D341Med (cell line): ENCODE results near the gene RAD51B.

ENCODE experiments used
- DNase-seq: peaks from one replicate; pipeline ENCODE4 v3.0.0; 2012; ENCODE audit warnings: low spot score

Gene RAD51B

DNA sequence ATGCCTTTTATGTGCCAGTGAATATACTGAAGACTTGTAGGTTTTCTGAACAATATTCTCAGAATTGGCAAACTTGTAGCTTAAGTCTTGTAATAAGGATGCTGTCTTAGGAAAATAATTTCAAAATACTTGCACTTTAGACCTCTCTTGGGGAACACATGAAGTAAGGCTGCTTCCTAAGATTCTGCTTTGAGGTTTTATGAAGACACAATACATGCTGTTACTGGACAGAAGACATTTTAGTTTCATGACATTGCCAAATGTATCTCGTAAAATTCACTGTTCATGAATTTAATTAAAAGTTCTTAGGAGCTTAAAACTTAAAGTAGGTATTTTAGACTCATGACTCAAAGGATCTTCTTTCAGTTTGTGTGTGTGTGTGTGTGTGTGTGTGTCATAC is 80.7 kb downstream of the RAD51B start:
- DNase-seq = no peak

DNA sequence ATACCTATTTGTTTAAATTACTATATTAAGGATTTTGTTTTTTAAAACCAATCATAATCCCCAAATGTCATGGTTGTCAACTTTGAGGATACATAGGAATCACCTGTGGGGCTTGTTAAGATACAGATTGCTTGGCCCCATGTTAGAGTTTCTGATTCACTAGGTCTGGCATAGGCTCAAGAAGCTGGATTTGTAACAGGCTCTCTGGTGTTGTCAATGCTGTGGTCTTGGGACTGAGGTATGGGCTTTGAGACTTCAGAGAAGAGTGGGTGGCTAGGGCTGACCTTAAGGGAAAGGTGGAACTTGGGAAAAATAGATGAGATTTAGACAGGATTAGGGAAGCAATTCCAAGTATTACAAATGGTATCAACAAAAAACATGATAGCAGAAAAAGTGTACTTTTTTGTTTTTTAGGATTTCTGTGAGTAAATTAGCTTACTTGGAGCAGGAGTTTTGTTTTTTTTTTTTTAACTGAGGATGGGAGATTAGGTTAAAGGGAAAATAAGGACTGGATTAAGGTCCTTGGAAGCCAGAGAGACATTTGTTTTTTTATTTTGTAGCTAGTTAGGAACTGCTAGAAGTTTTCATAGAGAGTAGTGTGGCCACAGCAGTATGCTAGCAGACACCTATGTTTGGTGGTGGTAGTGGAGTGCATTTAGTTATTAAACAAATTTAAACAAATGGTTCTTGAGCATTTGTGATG is 88.6 kb downstream of the RAD51B start:
- no peak for DNase-seq

- no peak for DNase-seq
These were observed 92.0 kb downstream of the RAD51B start for GRCh38 chr14:67911562-67911961.

DNA sequence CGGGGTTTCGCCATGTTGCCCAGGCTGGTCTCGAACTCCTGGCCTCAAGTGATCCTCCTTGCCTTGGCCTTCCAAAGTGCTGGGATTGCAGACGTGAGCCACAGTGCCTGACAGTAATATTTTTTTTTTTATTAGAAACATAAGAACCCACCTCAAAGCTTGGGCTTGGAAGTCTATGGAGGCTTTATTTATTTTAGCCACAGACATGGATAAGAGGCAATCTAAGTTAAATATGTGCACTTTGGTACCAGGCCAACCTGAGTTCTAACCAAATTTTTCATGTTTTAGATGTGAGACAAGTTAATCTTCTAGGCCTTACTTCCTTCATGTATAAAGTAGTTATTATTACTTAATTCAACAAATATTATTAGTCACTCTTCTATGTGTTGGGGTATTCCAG is 96.9 kb downstream of the RAD51B start:
- DNase-seq = no peak

DNA sequence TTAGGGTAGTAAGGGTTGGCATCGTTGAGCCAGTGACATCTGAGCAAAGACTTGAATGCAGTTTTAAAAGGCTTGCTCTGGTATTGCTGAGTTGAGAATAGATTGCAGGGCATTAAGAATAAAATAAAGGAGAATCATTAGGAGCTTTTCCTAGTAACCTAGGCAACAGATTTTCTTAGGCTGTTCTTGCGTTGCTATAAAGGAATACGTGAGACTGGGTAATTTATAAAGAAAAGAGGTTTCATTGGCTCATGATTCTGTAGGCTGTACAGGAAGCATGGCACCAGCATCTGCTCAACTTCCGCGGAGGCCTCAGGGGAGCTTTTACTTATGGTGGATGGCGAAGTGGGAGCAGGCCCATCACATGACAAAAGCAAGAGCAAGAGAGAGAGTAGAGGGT is 97.4 kb downstream of the RAD51B start:
- DNase-seq = no peak

DNA sequence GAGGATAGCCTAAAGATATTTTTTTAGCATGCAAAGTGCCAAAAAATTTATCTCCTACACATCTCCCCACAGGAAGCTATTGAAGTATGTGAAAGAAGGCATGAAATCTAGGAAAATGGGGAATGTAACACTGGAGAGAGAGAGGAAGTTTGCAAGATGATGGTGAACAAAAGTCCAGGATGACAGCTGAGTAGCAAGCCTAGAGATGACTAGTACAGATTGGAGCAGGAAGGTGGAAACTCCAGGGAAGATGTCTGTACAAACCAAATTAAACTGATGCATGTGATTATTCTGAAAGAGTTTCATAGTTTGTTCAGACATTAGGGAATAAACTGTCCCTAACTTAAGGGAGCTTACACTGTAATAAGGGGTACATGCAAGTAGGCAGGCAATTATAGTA is 99.3 kb downstream of the RAD51B start:
- no peak for DNase-seq

DNA sequence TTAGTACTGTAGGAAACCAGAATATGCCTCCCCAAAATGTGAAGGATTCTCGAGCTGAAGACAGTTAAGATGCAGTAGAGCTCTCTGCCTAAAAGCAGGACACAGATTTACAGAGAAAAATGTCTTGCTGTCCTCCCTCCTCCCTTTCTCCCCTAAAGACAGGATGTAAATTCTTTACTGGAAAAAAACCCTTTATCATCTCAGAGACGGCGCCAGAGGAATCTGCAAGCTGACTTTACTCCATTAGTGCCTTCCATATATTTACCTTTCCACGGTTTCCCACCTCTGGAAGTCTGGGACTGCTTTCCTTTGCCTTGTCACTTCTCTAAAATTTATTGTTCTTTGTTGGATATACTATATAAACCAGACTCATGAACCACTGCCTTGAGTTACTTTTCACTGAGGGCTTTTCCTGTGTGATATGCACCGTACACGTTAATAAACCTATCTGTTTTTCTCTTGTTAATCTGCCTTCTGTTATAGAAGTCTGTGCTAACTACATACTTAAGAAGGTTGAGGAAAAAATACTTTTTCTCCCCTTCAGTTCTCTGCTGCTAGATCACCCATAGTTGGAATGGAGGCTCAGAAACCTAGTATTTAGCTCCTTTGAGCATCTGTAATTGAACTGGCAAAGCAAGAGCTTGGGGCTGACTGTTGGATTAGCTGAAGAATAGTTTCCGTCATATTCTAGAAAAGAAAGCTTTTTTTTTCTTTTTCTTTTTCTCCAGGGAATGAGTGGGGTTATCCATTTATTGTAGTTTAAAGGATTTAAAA is 99.9 kb downstream of the RAD51B start:
- DNase-seq = no peak

- DNase-seq = no peak
These were observed 107.2 kb downstream of the RAD51B start for GRCh38 chr14:67926821-67927220.

GRCh38 chr14:67927244-67927643 is 107.7 kb downstream of the RAD51B start:
- DNase-seq = no peak

DNA sequence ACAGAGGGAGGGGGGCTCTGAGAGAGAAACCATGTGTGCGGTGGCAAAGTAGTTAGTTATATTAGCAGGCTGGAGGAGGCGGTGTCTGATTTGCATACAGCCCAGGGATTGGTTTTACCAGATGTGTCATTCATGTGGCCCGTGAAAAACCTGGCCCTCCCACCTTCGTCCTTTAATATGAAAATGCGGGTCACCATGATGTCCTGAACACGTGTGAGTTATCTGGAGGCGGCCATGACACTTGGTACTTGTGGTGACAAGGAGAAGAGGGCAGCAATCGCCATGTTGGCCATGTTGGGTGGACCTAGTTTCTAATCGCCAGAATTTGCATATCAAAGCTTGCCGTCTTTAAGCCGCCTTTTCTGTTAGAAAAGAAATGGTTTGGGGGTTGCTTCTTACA is 108.8 kb downstream of the RAD51B start:
- no peak for DNase-seq

- DNase-seq = no peak
These were observed 113.2 kb downstream of the RAD51B start for GRCh38 chr14:67932708-67933246.

DNA sequence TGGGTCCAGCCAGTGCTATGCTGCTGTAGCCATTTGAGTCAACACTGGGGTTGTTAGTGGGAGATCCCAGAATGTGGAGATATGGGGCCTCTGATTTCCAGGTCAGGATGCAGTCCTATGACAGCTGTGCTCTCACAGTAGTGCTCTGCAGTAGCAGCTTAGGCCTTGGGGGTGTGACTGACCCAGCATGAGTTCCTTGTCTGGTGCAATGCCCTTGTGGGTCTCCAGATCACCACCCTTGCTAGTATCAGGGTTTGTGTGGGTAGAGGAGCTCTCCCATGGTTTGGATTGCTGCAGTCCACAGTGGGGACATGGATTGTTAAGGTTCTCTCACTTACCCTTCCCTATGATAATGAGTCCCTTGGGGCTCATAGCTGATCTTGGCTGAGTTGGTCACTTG is 113.7 kb downstream of the RAD51B start:
- DNase-seq = no peak

DNA sequence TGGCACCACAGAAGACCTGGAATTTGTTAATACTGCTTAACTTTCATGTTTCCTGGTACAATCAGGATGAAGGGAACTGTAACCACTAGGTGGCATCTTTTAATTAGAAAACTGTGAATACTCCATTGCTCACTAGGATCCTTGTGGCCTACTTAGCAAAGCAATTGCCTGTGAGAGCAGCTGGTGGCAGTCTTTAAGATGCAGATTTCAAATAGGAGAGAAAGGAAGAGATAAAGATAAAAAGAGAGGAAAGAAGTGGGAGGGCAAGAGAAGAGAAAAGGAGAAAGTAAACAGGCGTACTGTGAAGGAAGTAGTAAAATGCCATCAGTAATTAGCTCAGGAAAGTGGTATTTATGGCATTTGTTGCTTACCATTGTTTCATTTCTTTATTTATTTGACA is 114.5 kb downstream of the RAD51B start:
- DNase-seq = peak; percentile 64

DNA sequence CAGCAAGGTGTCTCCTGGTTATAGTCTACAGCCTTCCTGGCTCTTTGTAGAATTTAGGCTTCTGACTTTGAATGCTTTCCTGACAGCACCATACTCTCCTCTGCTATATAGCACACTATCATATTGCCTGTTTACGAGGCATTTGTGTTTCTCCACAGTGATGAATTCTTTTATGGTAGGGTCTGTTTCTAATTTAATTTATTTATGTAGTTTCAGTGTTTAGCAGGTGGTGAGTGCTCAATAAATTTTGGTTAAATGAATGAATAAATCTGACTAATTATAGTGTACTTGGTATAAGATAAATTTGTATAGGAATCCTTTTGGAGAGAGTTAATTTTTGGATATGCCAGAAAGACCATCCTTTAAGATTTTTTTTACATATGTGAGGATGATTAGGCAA is 115.3 kb downstream of the RAD51B start:
- no peak for DNase-seq

DNA sequence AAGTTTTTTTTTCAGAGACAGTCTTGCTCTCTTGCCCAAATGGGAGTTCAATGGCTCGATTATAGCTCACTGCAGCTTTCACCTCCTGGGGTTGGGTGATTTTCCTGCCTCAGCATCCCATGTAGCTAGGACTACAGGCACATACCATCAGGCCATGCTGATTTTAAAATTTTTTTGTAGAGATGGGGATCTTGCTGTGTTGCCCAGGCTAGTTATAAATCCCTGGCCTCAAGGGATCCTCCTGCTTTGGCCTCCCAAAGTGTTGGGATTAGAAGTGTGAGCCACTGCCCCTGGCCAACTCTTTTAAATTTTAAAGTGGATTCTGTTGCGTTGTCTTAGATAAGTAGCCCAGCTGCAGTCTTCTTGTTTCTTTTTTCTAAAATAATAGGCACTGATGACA is 115.8 kb downstream of the RAD51B start:
- no peak for DNase-seq

- DNase-seq = no peak
These were observed 118.5 kb downstream of the RAD51B start for GRCh38 chr14:67938071-67938470.

DNA sequence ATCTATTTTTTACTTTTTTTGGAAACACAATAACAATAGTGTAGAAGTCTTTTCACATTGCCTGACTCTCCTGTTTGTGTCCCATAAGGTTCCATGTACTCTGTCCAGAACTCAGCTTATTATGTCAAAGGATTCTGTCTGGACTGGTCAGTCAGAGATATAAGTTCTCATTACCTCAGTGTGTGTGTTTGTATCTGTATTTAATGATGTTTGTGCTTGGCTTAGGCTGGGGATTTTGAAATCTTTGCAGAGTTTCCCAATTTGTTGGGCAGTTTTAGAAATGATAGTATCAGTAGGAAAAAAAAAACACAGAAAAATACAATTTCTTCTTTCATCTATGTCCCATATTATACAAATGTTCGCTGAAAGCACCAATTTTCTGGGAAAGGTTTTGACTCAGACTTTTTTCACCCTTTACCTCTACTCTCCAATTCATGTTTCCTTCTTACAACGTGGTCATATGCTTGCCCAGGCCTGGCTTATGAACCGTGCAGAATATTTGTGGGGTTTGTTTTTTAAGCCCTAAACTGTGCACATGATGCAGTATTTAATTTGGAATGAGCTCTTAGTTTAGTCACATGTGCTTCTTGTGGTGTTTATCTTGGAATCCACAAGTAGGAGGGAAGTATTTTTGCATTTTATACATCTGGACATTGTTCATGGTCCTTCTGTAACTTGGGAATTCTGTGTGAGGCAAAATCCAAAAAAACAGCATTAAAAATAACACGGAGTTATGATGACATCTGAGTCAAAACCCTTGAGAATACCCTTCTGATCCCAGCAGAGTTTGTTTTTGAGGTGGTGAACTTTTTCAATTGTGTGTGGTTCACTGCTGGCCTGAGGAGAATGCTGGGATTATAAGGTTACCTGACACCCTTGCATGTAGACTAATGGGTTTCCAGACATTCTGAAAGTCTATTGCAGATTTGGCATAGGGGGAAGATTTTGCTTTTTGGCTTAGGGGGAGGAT is 121.2 kb downstream of the RAD51B start:
- no peak for DNase-seq

DNA sequence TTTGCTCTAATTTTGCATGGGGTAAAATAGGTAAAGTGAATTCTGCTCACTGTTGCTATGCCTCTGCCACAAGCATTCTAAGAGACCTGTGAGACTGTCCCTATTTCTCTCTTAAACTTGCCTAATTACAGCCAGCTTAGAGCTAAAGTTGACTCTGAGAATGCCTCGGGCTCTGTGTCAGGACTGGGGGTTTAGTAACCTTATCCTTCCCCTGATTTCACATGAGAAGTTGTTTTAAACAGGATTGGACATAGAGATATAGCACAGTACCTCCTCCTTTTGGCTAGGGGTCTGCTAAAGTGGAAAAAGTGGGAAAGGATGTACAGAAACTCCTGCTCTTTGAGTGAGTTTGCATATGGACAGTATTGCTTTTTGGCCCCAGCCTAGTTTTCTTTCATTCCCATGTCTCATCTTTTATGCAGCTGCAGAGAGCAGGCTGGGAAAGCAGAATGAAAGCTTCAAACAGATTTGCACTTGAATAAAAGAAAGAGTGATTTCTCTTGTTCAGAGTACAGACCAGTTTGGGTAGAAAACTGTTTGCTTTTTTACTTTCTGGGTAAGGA is 122.0 kb downstream of the RAD51B start:
- DNase-seq = no peak

DNA sequence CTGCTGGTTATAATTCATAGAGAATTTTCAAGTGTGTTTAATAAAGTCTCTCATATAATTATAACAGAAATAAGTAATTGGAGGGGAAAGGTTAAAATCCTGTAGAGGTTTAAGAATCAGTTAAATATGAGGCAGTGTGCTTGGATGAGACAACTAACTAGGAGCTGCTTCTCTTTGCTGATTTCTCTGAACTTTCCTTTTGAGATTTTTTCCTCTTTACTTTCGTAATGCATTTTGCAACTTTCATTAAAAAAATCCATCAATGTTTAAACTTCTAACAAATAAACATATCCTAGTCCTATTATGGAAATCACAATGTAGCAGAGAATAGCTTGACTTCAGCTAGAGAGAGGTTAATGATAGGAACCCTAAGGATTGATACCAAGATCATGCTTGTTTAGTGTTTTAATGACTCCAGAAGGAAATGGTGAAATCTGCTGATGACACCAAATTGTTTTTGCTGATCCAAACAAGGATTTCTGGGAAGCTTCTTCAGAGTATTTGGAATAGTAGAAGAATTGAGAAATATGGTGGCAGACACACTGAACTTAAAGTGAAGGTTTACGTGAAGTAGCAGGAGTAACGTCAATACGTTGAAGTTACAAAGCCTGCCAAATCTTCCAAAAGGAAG is 122.6 kb downstream of the RAD51B start:
- DNase-seq = no peak

DNA sequence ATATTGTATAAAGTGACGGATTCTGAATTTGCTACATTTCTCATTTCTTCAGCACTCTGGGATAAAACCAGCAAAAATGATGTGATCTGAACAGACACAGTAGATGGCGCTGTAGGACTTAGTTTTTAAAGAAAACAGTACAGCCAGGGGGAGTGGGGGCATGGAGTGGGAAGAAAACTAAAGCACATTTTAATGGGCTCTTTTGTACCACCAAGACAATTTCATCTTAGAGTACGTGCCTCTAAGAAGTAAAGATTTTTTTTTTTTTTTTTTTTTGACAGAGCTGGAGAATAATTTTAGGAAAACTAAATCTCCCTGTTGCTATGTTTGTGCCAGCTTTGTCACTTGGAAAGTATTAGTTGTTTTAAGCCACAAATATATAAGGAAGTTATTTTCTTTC is 124.4 kb downstream of the RAD51B start:
- peak; percentile 56 for DNase-seq

DNA sequence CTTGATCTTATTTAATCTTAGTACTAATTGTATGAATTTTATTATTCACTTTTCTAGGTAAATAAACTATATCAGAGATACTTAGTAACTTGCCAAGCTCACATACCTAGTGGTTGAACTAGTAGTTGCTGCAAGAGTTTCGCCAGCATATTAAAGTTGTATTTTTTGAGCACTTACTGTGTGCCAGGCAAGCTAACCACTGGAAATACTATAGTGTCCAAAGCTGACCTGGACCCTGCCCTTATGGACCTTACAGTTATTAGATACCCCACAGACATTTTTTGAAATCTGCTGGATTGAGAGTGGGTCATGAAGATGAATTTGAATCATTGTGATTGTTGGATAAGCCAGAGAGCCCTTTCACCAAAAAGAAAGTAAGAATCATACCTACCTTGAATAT is 125.0 kb downstream of the RAD51B start:
- DNase-seq = no peak

- DNase-seq = no peak
These were observed 130.2 kb downstream of the RAD51B start for GRCh38 chr14:67949771-67950170.
